Ecto neural progenitor cell (in vitro differentiated cells): Measurements from ENCODE around the gene C8B.

Source experiments
- DNase-seq: peaks from one replicate; pipeline ENCODE4 v3.0.0-alpha.2; 2018; ENCODE audit warnings: low spot score

C8B gene

GRCh38 chr1:56898879-56899278, 66.9 kb downstream of the C8B start:
- no peak for DNase-seq

DNA sequence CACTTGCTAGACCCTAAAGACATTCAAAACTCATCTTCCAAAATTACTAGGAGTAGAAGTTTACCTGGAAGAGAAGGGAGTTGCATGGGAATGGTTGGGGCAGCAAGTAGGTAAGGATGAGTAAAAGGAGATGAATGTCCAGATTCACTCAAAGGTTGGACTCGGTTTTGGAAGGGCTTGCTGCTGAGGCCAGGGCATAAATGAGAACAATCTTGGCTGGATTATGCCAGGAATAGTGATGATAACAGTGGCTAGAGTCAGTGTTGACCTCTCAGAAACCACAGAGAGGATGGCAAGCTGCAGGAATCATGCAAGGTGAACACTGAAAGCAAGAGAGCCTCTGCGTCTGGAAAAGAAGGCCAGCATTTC, 67.8 kb downstream of the C8B start:
- DNase-seq: no peak

- no peak for DNase-seq
Observed at GRCh38 chr1:56897150-56898004, 68.4 kb downstream of the C8B start.

DNA sequence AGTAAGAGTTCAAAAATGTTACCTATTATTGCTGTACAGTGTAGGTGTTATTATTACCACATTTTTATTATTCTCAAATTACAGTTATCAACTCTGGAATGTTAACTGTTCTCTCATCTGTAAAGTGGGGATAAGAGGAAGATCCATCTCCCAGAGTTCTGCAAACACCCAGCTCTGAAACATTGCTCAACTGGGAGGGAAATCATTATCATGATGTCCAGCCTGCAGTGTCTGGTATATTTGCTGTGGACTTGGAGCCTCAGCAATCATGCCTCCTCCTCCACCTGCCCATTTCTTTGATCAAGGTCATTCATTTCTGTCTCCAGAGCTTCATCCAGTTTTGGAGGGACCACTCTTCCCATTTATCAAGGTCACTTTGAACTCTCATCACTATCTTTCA, 71.8 kb downstream of the C8B start:
- DNase-seq: no peak

DNA sequence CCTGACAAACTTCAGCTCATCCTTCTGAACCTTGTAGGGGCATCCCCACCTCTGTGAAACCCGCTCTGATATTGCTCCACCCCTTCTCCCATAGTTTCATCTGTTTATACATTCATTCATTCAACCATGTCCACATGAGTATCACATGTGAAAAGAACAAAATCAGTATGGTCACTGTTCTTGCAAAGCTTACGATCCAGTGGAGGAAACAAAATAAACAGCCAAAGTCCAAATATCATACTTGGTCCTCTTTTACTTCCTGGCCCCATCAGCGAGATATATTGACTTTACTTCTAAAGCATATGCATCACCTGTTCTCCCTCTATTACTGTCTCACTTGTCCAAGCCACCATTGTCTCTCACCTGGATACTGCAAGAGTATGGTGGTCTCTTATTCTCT, 75.6 kb downstream of the C8B start:
- no peak for DNase-seq

DNA sequence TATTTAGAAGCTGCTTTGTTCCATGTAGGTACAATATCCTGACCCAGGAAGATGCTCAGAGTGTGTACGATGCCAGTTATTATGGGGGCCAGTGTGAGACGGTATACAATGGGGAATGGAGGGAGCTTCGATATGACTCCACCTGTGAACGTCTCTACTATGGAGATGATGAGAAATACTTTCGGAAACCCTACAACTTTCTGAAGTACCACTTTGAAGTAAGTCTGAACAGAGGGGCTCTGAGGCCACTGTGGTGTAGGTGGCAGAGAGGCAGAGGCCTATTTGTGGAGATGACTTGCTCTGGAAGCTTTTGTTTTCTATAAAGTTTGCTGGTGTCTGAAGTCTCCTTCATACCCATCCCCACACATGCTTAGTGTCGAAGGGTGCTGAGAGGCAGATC, 84.4 kb downstream of the C8B start:
- no peak for DNase-seq

DNA sequence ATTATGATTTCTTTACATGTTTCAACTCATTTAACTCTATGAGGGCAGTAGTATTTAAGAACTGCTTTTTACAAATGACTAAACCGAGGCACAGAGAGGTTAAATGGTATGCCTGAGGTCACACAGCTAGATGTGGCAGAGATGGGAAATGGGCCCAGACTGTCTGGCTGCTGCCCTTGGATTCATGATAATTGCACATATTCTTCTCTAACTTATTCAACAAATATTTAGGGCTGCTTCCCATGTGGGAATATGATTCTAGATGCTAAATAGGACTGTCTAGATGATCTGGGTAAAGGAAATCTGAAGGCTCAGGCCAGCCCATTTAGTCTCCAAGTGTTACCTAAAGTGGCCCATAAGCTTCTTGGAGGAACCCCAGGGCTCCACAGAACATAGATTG, 85.0 kb downstream of the C8B start:
- DNase-seq: no peak
